G401.6 (cell line): ENCODE data around the gene TUBB4A.
"Not testable (repeated sequence)": the region's sequence is repeated elsewhere in the genome, so short reads cannot be mapped to it uniquely, and the experiment has no call there.

Experiments
- FAIRE-seq: peaks from 2 replicates; lab custom pipeline; 2012; peaks lifted over from hg19 to GRCh38; lab: Jason Lieb, UNC

The TUBB4A gene

DNA sequence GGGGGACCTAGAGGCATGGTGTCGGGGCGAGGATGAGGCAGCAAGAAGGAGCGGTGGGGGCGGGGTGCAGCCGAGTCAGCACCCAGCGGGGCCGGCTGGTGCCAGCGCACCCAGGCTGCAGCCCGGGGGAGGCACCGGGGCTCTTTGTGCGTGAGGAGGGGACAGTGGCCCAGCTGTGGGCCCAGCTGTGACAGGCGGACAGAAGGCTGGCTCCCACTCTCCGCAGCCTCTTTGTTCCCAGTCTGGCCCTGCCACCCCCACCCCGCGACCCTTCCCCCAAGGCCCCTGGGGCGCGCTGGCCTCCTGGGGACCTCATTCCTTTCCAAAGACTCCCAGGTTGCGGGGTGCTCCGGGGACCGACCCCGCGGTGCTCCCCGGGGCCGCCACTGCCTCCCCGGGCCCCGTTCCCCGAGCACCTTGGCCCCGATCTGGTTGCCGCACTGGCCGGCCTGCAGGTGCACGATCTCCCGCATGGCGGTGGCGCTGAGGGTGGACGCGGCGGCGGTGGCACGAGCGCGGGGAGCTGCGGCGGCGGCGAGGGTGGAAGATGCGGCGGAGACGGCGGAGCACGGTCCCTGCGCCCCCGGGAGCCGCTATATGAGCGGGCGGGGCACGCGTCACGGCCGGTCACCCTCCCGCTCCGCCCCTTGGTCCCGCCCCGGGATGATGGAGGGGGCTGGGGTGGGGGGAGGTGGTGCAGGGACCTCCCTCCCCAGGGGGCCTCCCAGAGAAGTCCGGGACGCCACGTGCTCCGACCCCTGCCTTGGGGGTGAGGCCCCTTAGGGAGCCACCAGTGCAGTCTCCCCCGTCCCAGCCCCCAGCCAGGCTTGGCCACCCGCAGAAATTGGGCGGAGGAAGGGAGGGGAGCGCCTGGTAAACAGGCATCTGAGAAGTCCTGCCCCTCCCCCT, at the start of gene TUBB4A:
Gene TUBB4A (minus strand): TSS at position 570 of the 909 bp plus-strand sequence. CDS start 97 bp downstream, at position 473.
- no peak for FAIRE-seq

GRCh38 chr19:6551091-6551490, 49.0 kb upstream of the TUBB4A start:
- FAIRE-seq: no peak

- FAIRE-seq: not testable (repeated sequence)
Measured at GRCh38 chr19:6550679-6551078, 48.6 kb upstream of the TUBB4A start.

GRCh38 chr19:6543866-6544347, 41.8 kb upstream of the TUBB4A start:
- no peak for FAIRE-seq

DNA sequence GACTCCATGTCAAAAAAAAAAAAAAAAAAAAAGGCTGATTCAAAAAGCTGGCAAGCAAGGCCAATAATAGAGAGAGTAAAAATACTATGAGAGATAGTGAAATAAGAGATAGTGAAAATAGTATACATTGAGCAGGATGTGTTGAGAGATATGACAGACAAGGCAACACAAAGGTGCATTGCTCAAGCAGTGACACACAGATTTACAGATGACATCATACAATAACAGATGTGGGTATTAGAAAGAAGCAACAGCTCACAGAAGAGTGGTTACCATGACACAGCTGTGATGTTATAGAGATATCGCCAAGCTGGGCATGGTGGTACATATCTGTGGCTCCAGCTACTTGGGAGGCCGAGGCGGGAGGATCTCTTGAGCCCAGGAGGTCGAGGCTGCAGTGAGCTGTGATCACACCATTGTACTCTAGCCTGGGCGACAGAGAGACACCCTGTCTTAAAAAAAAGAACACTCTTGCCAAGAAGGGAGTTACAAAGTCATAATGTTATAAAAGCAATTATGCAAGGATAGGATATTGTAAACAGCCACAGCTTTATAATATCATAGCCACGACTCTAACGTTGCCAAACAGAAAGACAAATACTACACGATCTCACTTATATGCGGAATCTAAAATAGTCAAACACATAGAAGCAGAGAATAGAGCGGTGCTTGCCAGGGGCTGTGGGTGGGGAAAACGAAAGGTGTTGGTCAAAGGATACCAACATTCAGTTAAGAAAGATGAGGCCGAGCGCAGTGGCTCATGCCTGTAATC, 39.0 kb upstream of the TUBB4A start:
- no peak for FAIRE-seq

GRCh38 chr19:6539514-6539913, 37.4 kb upstream of the TUBB4A start:
- no peak for FAIRE-seq

GRCh38 chr19:6535558-6536137, 33.5 kb upstream of the TUBB4A start:
- FAIRE-seq: no peak

GRCh38 chr19:6534451-6535093, 32.5 kb upstream of the TUBB4A start:
- FAIRE-seq: no peak

- no peak for FAIRE-seq
Measured at GRCh38 chr19:6533746-6534418, 31.8 kb upstream of the TUBB4A start.

GRCh38 chr19:6533000-6533328, 30.9 kb upstream of the TUBB4A start:
- no peak for FAIRE-seq

DNA sequence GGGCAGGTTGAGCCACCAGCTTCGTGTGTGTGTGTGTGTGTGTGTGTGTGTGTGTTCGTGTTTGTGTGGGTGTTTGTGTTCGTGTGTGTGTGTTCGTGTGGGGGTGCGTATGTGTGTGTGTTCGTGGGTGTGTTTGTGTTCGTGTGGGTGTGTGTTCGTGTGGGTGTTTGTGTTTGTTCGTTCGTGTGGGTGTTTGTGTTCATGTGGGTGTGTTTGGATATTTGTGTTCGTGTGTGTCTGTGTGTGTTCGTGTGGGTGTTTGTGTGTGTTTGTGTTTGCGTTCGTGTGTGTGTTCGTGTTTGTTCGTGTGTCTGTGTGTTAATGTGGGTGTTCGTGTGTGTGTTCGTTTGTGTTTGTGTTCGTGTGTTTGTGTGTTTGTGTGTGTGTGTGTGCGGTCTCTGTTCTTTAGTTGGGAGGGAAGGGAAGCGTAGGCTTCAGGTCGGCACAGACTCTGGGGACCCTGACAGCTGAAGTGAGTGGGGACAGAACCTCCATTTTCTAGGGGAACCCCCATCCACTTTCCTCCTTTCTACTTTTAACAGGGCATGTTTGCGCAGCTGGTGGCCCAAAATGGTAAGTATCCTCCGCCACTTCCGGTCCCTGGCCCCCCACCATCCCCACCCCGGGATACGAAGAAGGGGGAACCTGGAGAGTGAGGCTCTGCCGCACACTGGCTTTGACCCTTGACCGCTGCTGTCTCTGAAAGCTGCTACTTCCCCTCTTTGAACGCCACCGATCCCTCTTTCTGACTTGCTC, 30.3 kb upstream of the TUBB4A start:
- no peak for FAIRE-seq

DNA sequence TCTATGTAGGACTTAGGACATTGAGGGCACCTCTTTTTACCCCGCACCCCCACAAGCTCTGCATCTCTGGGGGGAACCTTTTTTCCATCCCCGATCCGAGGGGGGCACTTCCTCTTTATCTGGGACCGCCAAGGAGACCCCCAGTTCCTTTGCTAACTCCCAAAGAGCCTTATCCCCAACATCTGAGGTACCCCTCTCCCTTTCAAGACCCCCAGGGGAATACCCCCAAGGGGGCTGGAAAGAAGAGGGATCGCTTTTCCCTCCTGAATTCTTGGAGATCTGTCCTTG, 29.8 kb upstream of the TUBB4A start:
- no peak for FAIRE-seq

DNA sequence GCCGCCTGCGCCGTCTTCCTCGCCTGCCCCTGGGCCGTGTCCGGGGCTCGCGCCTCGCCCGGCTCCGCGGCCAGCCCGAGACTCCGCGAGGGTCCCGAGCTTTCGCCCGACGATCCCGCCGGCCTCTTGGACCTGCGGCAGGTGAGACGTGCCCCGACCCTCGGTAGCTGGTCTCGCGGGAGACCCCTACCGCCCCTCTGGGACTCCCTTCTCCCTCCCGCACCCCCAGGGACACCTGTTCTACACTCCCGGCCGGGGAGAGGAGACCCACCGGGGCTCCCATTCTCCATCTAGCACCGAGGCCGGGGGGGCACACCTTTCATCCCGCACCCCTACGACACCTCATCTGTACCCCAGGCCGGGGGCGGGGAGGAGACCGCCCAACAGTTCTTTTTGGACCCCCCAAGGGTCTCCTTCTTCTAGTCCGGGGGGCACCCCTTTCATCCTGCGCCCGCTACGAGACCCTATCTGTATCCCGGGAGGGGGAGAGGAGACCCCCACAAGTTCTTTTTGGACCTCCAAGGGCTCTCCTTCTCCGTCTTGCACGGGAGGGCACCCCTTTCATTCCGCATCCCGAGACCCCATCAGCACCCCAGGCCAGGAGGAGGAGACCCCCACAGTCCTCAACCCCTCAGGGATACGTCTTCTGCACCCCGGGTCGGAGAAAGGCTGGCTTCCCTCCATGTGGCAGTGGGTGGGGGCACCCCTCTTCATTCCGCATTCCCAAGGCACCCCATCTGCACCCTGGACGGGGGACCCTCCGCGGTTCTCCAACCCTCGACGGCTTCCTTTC, 29.2 kb upstream of the TUBB4A start:
- FAIRE-seq: no peak

- FAIRE-seq: peak; percentile 94
Measured at GRCh38 chr19:6530386-6531162, 28.5 kb upstream of the TUBB4A start, which contains the start of gene TNFSF9. Gene TNFSF9 (plus strand): TSS chr19:6531026. CDS start chr19:6531037, 11 bp downstream.

DNA sequence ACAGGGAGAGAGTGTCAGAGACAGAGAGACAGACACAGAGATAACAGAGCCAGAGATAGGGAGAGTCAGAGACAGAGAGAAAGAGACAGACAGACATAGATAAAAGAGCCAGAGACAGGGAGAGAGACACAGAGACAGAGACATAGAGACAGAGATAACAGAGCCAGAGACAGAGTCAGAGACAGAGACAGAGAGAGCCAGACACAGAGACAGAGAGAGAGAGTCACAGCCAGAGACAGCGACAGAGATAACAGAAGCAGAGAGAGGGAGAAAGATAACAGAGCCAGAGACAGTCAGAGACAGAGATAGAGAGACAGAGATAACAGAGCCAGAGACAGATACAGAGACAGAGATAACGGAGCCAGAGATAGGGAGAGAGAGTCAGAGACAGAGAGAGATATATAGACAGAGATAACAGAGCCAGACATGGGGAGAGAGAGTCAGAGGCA, 27.9 kb upstream of the TUBB4A start:
- FAIRE-seq: no peak

GRCh38 chr19:6529351-6529750, 27.2 kb upstream of the TUBB4A start:
- FAIRE-seq: no peak

DNA sequence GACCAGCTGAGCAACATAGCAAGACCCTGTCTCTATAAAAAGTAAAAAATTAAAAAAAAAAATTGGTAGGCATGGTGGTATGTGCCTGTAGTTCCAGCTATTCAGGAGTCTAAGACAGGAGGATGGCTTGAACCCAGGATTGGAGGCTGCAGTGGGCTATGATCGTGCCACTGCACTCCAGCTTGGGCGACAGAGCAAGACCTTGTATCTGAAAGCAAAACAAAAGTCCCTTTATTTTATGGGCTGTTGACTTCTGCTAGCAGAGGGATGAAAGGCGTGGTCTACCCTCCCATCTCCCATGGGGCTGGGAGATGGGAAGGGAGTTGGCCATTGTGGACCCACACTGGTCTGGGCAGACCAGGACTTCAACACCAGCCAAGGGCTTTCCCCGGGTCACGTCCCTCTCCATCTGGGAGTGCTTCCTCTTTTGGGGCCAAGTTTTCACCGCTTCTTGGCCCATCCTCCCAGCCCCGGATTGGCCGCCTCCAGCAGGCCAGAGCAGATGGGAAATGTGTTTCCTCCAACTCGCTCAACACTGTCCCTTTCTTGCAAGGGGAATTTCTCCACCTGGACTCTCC, 26.5 kb upstream of the TUBB4A start:
- no peak for FAIRE-seq

GRCh38 chr19:6527893-6528543, 25.9 kb upstream of the TUBB4A start:
- no peak for FAIRE-seq

DNA sequence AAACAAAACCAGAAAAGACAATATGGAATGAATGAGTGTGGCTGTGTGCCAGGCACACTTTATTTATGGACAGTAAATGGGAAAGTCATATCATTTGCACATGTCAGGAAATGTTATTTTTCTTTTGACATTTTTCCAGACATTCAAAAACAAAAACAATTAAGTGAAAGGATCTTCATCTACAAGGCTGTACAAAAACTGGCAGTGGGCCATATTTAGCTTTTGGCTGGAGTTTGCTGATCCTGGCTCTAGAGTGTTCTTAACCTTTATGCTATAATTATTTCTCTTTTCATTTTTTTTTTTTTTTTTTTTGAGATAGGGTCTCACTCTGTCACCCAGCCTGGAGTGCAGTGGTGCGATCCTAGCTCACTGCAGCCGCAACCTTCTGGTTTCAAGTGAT, 22.2 kb upstream of the TUBB4A start:
- no peak for FAIRE-seq
